HT-29 (cell line): ENCODE measurements around the gene PTGIR. TPM values are rescaled to one million over a fixed set of nuclear protein-coding genes. Genes with fewer than 3 reads are reported as not detected.

ENCODE experiments used
- DNase-seq: peaks from one replicate; pipeline ENCODE4 v3.0.0-alpha.2; 2015; ENCODE audit warnings: low spot score
- total RNA-seq: library from RNA; depleted of rRNA; stranded (reverse); fragments of >200 nt; shearing (Covaris generic); gene quantifications from 2 replicates; pipeline ENCODE4 v1.2.3, GENCODE V29; 2014

The PTGIR gene
- total RNA-seq, 1 experiment from 2014 or later: not detected

DNA sequence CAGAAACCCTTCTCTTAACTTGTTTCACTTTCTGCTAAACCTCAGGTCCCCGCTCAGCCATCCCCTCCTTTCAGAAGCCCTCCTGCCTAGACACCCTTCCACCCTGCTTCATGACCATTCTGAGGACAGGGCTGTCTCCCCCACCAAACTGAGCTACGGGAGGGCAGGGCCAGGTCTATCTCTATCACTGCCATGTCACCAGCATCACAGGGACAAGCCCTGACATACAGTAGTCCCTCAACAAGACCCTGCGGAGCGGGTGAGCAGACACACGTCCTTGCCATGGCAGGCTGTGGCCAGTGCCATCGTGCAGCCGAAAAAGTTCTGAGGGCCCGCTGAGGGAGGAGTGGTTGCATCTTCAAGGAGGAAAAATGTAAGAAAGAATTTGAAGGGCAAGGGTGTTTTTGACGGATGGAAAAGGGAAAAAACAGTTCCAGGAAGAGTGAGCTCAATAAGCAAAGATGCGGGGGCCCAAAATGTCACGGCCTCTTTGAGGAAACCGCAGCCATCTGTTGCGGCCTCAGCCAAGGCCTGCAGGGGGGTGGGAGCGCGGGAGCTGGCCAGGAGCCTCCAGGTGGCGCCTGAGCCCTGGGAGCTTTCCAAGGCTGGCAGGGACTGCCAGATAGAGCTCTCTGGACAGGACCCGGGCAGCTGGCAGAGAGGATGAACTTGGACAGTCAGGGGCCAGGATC, 8.1 kb downstream of the PTGIR start:
- DNase-seq: peak; percentile 86

DNA sequence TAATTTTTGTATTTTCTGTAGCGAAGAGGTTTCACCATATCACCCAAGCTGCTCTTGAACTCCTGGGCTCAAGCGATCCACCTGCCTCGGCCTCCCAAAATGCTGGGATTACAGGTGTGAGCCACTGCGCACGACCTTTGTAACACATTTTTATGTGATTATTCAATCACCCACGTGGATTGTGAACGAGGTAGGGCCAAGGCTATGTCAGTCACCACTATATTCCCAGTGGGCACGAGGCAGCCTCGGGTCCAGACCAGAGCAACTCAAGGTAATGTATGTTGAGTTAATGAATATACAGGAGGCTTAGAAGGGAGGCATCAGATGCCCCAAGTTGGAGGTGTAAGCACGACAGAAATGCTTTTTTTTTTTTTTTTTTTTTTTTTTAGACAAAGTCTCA, 8.9 kb downstream of the PTGIR start:
- DNase-seq: no peak

DNA sequence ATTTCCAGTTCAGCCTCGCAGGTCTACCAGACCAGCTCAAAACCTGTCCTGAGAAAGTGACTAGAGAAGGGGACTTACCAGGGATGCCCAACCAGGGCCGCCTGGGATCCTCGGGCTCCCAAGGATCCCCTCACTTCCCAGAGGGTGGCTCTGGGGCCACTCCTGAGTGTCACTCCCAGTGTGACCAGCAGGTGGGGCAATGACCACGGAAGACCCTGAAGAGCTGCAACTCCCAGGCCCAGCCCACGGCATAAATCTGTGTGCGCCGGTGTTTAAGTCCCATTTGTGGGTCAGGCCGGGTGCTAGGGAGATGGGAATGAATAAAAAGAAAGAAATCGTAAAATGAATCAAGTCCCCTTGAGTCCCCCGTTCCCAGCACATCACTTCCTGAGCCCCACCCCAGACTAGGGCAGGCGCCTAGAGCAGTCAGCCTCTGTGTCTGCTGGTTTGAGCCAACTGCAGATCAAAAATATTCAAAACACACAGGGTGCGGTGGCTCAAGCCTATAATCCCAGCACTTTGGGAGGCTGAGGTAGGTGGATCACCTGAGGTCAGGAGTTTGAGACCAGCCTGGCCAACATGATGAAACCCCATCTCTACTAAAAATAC, 10.7 kb downstream of the PTGIR start:
- DNase-seq: peak; percentile 96

DNA sequence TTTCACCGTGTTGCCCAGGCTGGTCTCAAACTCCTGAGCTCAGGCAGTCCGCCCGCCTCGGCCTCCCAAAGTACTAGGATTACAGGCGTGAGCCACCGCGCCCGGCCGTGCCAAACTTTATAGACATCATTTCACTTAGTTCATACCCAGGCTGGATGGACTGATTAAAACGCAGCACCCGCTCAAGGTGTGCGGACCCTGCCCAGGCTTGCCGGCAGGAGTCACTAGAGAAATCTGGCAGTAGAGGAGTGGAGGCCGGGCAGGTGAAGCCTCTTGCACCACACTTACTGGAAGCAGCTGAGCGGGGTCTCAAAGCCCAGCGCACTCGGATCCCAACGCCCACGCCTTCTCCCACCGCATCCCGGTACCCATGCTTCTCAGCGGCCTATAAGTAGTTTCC, 11.4 kb downstream of the PTGIR start:
- no peak for DNase-seq

DNA sequence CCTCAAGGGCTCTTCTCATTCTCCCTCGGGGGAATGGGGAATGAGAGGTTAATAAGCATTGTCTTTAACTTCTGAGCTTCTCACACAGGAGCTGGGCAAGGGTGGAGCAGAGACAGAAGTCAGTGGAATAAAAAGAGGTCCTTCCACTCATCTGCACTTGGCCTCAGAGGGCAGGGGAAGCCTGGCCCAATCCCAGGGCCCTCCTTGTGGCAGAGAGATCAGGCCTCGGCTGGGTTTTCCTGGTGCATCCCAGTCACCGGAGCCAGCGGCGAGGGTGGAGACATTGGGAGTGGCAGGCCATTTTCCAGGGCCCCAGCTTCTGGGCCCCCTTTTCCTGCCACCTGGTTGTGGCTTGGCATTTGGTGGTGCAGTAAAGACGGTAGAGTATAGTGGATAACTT, 13.1 kb downstream of the PTGIR start:
- no peak for DNase-seq

DNA sequence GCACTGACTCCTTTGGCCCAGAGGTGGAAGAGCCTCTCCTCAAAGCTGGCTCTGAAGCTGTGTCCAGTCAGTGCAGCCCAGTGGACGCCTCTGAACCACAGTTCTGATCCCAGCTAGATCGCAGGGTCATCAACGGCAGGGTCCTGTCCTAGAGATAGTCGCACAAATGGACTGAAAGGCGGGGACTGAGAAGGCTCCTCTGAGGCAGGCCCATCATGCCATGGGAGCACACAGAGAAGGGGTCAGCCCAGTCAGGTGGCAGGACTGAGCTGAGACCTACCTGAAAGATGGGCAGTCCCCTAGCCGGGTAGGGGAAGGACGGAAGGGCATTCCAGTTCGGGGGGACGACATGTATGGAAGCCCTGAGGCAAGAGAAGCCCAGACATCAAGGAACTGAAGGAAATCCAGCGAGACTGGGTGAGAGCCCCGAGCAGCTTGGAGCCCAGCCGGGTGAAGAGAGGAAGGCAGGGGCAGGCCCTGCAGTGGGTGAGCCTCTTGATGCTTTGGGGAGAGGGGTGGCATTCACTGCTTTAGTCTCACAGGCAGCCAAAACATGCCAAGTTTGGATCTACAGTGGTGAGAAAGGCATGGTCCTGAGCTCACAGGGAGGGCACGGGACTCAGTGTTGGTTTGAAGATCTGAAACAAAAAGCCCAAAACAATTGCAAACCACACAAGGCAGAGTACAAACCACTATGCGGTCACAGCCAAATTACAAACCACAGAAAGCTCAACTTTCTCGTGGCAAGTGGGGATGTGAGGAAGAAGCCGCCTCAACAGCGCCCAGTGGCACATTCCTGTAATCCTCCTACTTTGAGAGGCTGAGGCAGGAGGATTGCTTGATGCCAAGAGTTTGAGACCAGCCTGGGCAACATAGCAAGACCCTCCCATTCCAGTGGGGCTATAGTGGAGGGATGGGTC, 13.8 kb downstream of the PTGIR start:
- DNase-seq: no peak

DNA sequence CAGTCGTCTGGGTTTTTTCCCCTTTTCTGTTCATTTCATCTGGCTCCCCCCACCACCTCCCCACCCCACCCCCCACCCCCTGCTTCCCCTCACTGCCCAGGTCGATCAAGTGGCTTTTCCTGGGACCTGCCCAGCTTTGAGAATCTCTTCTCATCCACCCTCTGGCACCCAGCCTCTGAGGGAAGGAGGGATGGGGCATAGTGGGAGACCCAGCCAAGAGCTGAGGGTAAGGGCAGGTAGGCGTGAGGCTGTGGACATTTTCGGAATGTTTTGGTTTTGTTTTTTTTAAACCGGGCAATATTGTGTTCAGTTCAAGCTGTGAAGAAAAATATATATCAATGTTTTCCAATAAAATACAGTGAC, 14.5 kb downstream of the PTGIR start:
- DNase-seq: no peak

DNA sequence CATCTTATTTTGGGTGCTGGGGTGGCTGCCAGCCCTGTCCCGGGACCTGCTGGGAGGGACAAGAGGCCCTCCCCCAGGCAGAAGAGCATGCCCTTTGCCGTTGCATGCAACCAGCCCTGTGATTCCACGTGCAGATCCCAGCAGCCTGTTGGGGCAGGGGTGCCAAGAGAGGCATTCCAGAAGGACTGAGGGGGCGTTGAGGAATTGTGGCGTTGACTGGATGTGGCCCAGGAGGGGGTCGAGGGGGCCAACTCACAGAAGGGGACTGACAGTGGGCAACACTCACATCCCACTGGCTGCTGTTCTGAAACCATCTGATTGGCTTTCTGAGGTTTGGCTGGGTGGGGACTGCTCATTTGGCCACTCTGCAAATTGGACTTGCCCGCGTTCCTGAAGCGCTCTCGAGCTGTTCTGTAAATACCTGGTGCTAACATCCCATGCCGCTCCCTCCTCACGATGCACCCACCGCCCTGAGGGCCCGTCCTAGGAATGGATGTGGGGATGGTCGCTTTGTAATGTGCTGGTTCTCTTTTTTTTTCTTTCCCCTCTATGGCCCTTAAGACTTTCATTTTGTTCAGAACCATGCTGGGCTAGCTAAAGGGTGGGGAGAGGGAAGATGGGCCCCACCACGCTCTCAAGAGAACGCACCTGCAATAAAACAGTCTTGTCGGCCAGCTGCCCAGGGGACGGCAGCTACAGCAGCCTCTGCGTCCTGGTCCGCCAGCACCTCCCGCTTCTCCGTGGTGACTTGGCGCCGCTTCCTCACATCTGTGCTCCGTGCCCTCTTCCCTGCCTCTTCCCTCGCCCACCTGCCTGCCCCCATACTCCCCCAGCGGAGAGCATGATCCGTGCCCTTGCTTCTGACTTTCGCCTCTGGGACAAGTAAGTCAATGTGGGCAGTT, 15.1 kb downstream of the PTGIR start:
- no peak for DNase-seq

DNA sequence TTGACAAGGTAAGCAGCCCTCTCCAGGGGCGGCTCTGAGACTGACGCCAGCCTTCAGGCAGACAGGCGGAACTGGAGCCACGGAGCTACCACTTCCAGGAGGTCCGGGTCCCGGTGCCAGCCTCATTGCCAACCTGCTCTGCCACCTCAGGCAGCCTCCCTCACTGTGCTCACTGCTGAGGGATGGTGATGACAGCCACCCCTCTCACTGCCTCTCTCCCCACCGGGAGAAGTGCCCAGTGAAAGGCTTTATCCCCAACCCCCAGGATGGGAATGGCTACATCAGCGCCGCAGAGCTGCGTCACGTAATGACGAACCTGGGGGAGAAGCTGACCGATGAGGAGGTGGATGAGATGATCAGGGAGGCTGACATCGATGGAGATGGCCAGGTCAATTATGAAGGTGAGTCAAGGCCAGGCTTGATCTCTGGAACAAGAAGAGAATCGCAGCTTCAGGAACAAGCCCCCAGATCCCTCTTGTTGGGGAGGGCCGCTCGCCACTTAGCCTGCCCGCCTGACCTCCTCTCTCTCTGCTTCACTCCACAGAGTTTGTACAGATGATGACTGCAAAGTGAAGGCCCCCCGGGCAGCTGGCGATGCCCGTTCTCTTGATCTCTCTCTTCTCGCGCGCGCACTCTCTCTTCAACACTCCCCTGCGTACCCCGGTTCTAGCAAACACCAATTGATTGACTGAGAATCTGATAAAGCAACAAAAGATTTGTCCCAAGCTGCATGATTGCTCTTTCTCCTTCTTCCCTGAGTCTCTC, 16.1 kb downstream of the PTGIR start:
- no peak for DNase-seq

DNA sequence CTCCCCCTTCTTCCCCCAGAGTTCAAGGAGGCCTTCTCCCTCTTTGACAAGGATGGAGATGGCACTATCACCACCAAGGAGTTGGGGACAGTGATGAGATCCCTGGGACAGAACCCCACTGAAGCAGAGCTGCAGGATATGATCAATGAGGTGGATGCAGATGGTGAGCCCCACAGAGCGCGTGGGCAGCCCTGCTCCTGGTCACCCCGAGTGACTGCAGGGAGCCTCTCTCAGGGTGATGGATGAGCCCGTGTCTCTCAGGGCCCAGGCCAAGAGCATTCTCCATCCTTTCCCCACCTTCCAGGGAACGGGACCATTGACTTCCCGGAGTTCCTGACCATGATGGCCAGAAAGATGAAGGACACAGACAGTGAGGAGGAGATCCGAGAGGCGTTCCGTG, 16.7 kb downstream of the PTGIR start:
- no peak for DNase-seq

DNA sequence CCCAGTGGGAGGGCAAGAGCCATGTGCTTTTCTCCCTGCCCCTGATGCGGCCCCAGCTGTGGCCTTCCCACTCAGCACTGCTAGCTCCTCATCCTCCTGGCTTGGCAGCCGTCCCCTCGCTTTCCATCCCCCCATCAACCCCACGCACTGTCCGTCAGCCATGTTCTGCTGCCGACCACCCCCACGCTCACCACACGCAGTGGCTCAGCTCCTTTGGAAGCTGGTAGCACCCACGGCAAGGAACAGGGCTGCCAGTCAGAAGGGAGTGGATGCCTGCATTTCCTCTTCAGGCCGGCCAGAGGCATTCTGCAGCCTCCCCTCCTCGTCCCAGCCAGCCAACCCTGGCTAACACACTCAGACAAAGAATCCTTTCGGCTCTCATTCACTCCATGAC, 17.4 kb downstream of the PTGIR start:
- no peak for DNase-seq

DNA sequence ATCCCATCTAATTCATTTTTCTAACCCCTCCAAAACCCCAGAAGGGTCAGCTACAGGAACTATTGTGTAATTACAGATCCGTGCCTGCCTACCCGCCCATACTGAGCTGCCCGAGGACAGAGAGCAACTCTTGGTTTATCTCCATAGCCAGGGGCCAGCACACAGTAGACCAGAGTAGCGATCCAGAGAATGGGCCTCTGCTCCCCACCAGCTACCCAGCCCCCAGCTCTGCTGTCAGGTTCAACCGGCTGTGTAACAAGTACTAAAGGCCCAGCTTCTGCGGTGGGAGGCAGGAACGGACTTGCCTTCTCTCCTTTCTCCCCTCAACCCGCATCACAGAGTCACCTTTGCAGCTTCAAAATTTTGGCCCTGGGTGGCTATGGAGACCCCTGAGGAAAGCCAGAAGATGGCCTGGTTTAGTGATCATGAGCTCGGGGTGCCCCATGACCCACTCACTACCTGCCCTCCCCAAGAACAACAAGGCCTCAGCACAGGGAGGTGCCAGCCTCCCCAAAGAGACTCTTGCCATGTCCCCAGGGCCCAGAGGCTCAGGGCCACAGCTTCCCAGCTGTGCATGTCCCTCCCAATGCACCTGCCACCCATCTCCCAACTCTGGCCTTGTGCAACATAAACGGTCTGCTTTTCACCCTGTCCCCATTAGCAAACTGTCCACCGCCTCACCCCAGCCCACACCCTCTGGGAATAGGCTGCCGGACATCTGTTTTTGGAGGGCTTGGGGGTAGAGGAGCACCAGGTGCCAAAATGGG, 18.0 kb downstream of the PTGIR start:
- no peak for DNase-seq

DNA sequence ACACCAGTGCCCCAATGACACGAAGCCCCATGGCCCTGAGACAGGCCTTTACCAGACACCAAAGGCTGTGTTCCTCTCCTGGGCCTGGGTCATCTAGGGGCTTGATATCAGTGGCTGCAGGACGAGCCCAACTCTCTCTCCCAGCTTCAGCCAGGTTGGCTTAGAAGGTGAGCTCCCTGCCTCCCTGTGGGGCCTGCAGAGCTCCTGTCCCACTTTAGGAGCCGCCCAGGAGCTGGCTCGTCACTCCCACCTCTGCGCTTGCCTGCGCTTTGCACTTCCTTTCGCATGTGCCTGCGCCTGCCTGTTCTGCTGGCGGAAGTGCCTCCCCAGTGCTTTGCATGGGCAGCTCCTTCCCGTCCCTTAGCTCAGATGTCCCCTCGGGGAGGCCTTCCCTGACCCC, 18.9 kb downstream of the PTGIR start:
- DNase-seq: no peak

DNA sequence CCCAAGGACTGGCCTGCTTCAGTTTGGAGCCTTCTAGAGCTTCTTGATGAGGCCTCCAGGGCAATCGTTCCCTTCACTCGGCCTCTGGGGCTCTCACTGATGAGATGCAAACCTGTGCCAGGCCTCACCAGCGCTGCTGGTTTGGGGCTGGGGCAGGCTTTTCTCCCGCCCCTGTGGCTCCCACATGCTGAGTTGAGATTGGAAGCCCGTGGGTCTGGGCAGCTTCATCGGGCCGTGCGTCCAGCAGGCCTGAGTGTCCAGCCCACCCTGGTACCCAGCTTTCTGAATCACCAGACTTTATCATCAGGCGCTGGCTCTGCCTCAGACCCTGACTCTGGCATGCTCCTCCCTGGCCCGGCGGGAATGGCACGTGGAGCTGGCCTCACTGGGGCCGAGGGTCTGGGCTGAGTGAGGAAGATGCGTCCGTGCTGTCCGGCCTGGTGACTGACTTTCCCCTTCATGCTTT, 19.5 kb downstream of the PTGIR start:
- DNase-seq: no peak

DNA sequence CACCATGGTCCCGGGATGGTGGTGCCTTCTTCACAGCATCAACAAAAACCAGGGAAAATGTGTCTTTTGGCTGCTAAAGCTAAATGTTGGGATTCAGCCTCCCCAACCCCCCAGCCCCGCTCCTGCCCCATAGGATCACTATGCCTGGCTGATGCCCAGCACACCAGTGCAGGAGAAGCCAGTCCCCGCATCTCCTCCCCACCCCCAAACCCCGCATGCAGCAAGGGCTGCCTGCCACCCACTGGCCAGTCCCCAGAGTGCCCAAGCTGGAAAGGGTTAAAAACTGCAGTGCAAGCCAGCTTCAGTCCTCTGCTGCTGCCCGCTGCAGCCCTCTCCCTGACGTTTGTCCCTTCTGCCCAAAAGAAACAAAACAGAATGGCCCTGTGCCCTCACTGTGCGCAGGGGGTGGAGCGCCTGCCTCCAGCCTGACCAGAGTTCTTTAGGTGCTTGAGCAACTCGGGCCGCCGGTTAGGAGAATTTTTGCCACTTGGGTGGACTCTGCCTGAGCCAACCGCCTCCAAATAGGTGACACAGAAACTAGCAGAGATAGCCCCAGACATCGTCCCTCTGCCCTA, 20.0 kb downstream of the PTGIR start:
- no peak for DNase-seq

DNA sequence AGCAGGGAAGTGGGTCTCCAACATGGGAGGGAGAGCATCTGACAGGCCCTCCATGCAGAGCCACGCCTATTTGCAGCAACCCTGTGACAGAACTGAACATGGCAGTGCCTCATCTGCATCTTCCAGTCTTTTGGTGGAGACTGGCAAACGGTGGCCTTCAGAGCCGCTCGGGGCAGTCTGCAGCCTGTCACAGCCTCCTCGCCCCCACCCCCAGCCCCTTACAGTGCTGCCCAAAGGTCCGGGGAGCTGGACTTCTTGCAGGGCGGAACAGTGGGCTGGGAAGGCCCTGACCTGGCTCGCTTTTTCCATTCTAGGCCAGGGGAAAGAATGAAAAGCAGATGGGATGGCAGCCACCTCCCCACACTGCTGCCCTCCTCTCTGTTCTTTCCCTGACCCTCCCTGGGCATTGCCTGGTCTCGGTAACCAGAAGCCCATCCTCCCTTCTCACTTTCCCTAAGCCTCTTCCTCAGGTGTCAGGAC, 21.1 kb downstream of the PTGIR start:
- DNase-seq: no peak

DNA sequence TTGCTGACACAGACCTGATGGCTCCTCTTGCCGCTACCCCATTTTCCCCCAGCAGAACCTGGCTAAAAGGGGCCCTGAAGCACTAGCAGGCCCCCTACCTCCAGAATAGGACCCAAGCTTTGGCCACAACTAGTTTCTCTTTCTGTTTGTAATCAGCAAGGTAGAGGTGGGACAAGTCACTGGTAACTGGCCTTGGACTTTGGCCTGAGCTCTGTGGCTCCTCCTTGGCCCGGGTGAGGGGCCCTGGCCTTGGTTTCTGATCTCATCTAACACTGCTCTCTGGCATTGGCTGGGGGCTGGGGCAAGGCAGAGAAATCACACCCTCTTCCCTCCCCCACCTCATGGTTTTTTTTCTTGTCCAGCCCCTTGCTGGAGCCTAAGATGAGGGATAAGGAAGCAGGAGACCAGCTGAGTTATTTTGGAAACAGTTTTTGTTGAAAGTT, 21.7 kb downstream of the PTGIR start:
- DNase-seq: peak; percentile 66

DNA sequence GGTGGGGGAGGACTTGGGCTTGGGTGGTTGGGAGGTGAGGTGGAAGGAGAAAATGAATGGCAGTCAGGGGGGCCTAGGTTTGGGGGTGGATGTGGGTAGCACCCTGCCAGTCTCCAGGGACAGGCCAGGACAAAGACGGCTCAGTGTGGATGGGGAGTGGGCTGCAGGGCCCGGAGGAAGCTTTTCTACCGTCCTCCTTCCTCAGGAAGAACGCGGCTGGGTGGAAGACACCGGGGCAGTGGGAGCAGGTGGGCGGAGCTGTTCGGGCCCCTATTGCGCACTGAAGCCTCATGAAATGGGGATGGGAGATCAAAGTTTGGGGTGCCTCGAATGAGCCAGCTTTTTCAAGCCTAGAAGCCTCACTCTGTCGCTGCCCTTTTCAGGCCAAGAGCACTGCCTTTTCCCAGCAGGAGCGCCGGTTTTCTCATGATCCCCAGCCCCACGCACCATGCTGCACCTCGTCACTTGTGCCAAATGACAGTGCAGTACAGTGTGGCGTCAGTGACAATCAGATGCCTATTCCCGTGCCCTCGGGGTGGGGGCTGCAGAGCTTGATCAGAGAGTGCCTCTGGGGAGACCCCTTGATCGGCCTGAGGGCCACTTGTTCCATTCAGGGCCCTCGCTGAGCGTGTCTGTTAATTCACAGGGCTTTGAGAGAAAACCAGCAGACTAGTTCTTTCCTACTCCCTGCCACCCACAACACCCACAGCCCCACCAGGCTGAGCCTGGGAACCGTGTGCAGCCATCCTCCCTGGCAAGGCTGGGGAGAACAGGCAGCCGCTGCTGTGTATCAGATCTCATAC, 22.3 kb downstream of the PTGIR start:
- DNase-seq: peak; percentile 58
